ENCODE results near the gene GABRG2. TPM values are rescaled to one million over a fixed set of nuclear protein-coding genes. Genes with fewer than 3 reads are reported as not detected.

GABRG2 gene
- total and polyA plus RNA-seq, 4 donors, result 0.14 to 0.46 TPM; not detected in 2

DNA sequence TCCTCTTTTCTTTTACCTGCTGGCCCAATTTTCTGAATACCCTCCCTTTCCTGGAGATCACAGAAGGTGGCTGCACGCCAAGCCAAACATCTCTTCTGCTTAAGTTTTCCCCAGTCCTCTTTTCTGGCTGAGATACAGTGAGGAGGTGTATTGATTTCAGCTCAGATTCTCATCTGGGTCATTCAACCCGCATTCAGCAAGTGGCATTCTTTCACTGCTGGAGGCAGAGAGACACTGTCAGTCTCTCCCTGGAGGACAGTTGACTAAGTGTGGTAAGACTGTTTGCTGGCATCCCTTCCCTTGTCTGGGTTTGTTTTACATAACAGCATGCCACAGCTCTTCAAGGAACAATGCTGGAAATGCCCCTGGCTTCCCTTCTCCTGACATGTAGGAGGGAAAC lies 60.5 kb downstream of the GABRG2 start:
- Histone ChIP-seq H3K27me3 (ENCODE audit: control insufficient read depth in 3 of 3, insufficient read depth in 3 of 3, low read length in 2 of 3) (no peaks in the 10 kb centered on the region), H3K9ac (ENCODE audit: insufficient read depth in 1 of 2, low read length in 2 of 2) (no peak overlapping the region), H3K4me3 (no peak overlapping the region), H3K27ac (ENCODE audit: low read depth in 1 of 2, low read length in 1 of 2) (no peak overlapping the region), H3K36me3 (ENCODE audit: control insufficient read depth in 4 of 4, insufficient read depth in 4 of 4, low read length in 4 of 4) (no peaks in the 10 kb centered on the region), H3K9me3 (ENCODE audit: control insufficient read depth in 4 of 4, insufficient read depth in 3 of 4, low read length in 3 of 4) (no peaks in the 10 kb centered on the region), H3K4me1 (ENCODE audit: control insufficient read depth in 5 of 5, insufficient read depth in 5 of 5, low read length in 5 of 5) (no peaks in the 10 kb centered on the region)
- WGBS, 2 donors, result 28 to 44% methylated on average over 2 of the region's 2 CpGs
- TF ChIP-seq, protein P1, sequence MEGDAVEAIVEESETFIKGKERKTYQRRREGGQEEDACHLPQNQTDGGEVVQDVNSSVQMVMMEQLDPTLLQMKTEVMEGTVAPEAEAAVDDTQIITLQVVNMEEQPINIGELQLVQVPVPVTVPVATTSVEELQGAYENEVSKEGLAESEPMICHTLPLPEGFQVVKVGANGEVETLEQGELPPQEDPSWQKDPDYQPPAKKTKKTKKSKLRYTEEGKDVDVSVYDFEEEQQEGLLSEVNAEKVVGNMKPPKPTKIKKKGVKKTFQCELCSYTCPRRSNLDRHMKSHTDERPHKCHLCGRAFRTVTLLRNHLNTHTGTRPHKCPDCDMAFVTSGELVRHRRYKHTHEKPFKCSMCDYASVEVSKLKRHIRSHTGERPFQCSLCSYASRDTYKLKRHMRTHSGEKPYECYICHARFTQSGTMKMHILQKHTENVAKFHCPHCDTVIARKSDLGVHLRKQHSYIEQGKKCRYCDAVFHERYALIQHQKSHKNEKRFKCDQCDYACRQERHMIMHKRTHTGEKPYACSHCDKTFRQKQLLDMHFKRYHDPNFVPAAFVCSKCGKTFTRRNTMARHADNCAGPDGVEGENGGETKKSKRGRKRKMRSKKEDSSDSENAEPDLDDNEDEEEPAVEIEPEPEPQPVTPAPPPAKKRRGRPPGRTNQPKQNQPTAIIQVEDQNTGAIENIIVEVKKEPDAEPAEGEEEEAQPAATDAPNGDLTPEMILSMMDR (IDR thresholded peaks at IDR 0.05; ENCODE audit: control extremely low read depth, extremely low read depth), result no peak
- ATAC-seq (ENCODE audit: insufficient read depth, low FRiP score) (no peak), DNase-seq (peak in 1 of 3 donors; percentile 4)

DNA sequence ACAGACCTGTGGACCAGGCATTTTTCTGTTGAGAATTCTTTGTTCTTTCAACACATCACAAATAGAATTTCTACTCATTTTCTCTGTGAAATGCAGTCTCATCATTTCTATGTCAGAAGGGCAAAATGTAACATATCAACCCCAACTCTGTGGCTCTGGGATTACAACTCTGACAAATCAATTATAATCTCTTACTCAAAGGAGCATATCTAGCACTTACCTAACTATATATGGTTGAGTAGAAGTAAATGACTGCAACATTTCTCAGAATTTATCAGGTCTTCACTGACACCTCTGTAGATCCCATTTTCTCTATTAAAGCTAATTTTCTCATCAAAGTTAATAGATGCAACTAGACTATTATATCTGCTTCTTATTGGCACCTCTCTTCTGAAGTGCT lies 64.8 kb downstream of the GABRG2 start:
- TF ChIP-seq, protein P1 (IDR thresholded peaks at IDR 0.05; ENCODE audit: control extremely low read depth, extremely low read depth), result no peak
- H3K4me3 ChIP-seq, result no peak overlapping the region
- H3K9me3 ChIP-seq (ENCODE audit: control insufficient read depth in 4 of 4, insufficient read depth in 3 of 4, low read length in 3 of 4), result no peaks in the 10 kb centered on the region
- no peak for ATAC-seq (ENCODE audit: insufficient read depth, low FRiP score)
- no peaks in the 10 kb centered on the region for H3K36me3 ChIP-seq (ENCODE audit: control insufficient read depth in 4 of 4, insufficient read depth in 4 of 4, low read length in 4 of 4)
- H3K9ac ChIP-seq (ENCODE audit: insufficient read depth in 1 of 2, low read length in 2 of 2), result no peak overlapping the region
- H3K27me3 ChIP-seq (ENCODE audit: control insufficient read depth in 3 of 3, insufficient read depth in 3 of 3, low read length in 2 of 3), result no peaks in the 10 kb centered on the region
- no peak overlapping the region for H3K27ac ChIP-seq (ENCODE audit: low read depth in 1 of 2, low read length in 1 of 2)
- no peaks in the 10 kb centered on the region for H3K4me1 ChIP-seq (ENCODE audit: control insufficient read depth in 5 of 5, insufficient read depth in 5 of 5, low read length in 5 of 5)
- DNase-seq, result no peak

DNA sequence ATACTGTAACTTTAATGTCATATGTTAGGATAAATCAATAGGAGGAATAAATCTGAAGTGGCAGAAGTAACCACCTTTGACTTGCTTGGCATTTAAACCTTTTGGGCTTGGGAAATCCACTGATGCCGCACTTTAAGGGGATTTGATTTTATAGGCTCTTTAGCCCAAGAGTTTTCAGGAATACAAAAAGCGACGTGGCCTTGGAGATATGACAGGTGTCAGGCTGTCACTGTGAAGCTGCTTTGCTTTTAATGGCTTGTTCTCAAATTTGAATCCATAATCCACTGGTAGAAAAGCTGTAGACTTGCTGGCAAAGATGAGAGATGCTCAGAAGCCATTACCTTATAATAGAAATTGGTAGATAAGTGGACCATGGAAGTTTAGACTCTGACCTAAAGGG lies 71.6 kb downstream of the GABRG2 start:
- Histone ChIP-seq H3K9ac (ENCODE audit: insufficient read depth in 1 of 2, low read length in 2 of 2) (no peak overlapping the region), H3K27ac (ENCODE audit: low read depth in 1 of 2, low read length in 1 of 2) (no peak overlapping the region), H3K27me3 (ENCODE audit: control insufficient read depth in 3 of 3, insufficient read depth in 3 of 3, low read length in 2 of 3) (no peaks in the 10 kb centered on the region), H3K4me3 (no peak overlapping the region), H3K36me3 (ENCODE audit: control insufficient read depth in 4 of 4, insufficient read depth in 4 of 4, low read length in 4 of 4) (no peaks in the 10 kb centered on the region), H3K4me1 (ENCODE audit: control insufficient read depth in 5 of 5, insufficient read depth in 5 of 5, low read length in 5 of 5) (no peaks in the 10 kb centered on the region), H3K9me3 (ENCODE audit: control insufficient read depth in 4 of 4, insufficient read depth in 3 of 4, low read length in 3 of 4) (peaks cover 0 to 2% (median 0%) of the 10 kb centered on the region in 4 donors)
- DNase-seq, result no peak
- 86 to 89% methylated on average over 3 of the region's 3 CpGs for WGBS, 2 donors
- no peak for ATAC-seq (ENCODE audit: insufficient read depth, low FRiP score)
- TF ChIP-seq, protein P1 (IDR thresholded peaks at IDR 0.05; ENCODE audit: control extremely low read depth, extremely low read depth), result no peak

DNA sequence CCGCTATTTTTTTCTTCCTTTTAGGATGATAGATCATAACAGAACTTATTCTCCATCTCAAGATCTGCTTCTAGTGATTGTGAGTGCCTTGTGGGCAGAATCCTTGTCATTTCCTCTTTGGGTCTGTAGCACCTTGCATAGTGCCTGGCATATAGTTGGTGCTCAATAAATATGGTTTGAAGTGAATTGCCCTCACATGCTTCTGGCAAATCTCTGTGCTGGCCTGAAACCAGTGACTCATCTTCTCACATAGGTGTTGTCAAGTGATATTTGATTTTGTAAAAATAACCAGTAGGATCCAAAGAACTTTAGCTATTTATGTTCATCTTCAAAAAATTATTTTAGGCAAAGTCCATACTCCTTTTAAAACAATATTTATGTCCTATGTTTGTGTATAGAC lies 86.7 kb downstream of the GABRG2 start:
- no peaks in the 10 kb centered on the region for H3K4me1 ChIP-seq (ENCODE audit: control insufficient read depth in 5 of 5, insufficient read depth in 5 of 5, low read length in 5 of 5)
- DNase-seq, result no peak
- WGBS, 2 donors, result 93 to 94% methylated on average over 1 of the region's 1 CpG
- no peaks in the 10 kb centered on the region for H3K9me3 ChIP-seq (ENCODE audit: control insufficient read depth in 4 of 4, insufficient read depth in 3 of 4, low read length in 3 of 4)
- H3K27ac ChIP-seq (ENCODE audit: low read depth in 1 of 2, low read length in 1 of 2), result no peak overlapping the region
- TF ChIP-seq, protein P1 (IDR thresholded peaks at IDR 0.05; ENCODE audit: control extremely low read depth, extremely low read depth), result no peak
- H3K9ac ChIP-seq (ENCODE audit: insufficient read depth in 1 of 2, low read length in 2 of 2), result no peak overlapping the region
- no peak overlapping the region for H3K4me3 ChIP-seq
- no peaks in the 10 kb centered on the region for H3K27me3 ChIP-seq (ENCODE audit: control insufficient read depth in 3 of 3, insufficient read depth in 3 of 3, low read length in 2 of 3)
- no peak for ATAC-seq (ENCODE audit: insufficient read depth, low FRiP score)
- H3K36me3 ChIP-seq (ENCODE audit: control insufficient read depth in 4 of 4, insufficient read depth in 4 of 4, low read length in 4 of 4), result no peaks in the 10 kb centered on the region

Data from lung (tissue), 12 donors.